HPDE6-E6E7 (cell line): ENCODE results near the gene ZMYND19.
"Not testable (repeated sequence)": the region's sequence is repeated elsewhere in the genome, so short reads cannot be mapped to it uniquely, and the experiment has no call there.

Experiments
- DNase-seq: peaks from one replicate; pipeline ENCODE4 v3.0.0; 2011; ENCODE audit warnings: missing footprints; ENCODE audit errors: extremely low spot score

The ZMYND19 gene

GRCh38 chr9:137532891-137533468 lies 57.3 kb downstream of the ZMYND19 start:
- DNase-seq: not testable (repeated sequence)
